GM13977 (cell line): ENCODE measurements around the gene EPHA7.

Source experiments
- DNase-seq: peaks from one replicate; pipeline ENCODE4 v3.0.0; 2012; ENCODE audit warnings: low spot score
- CTCF ChIP-seq: IDR thresholded peaks from 2 replicates; pipeline ENCODE4 v1.5.1; 2012; ENCODE audit warnings: mild to moderate bottlenecking, control low read depth; ENCODE audit not compliant: insufficient read depth; ENCODE audit errors: extremely low read depth, missing control alignments
- in situ Hi-C: fragments of 300-500 bp; cut with MboI; formaldehyde crosslinking; loops from one replicate; pipeline ENCODE4 v1.12.0; 2022; ENCODE audit warnings: low sequenced_read_pairs, low pct_unique_long_range_greater_than_20kb, mixed read lengths, inconsistent platforms; ENCODE audit not compliant: unreplicated experiment

Gene EPHA7

DNA sequence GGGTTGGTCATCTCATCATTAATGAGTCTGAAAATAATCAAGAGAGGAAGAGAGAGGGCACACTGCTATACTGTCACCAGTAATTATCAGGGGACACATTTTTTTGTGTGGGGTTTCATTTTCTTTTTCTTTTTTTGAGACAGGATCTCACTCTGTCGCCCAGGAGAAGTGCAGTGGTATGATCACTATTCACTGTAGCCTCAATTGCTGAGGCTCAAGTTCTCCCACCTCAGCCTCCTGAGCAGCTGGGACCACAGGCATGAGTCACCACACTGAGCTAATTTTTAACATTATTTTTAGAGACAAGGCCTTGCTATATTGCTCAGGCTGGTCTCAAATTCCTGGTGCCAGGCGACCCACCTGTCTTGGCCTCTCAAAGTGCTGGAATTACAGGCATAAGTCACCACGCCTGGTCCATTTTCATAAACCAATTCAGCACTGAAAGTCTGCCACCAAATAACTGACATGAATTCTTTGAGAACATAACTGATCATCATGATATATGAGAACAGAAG is 43.3 kb downstream of the EPHA7 start:
- TF ChIP-seq CTCF = no peak
- in situ Hi-C loops = no loop called here
- no peak for DNase-seq

GRCh38 chr6:93373445-93373844 is 45.9 kb downstream of the EPHA7 start:
- DNase-seq = no peak
- TF ChIP-seq CTCF = no peak
- in situ Hi-C loops = no loop called here

DNA sequence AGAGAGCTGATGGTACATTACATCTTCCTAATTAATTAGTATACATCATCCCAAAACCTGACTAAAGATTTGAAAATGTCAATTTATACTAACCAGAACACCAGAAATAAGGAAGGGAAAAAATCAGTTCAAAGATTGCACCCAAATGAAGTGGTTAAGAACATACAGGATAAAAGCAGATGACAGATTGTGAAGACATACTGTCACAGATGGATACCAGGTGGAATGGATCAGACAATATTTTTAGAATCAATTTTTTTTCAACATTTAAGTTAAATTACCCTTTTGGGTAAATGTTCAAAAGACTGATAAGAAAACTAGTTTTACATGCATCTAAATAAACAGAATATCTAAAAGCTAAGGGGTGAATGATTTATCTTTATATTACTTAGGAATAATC is 47.6 kb downstream of the EPHA7 start:
- TF ChIP-seq CTCF = no peak
- no peak for DNase-seq
- in situ Hi-C loops = no loop called here

DNA sequence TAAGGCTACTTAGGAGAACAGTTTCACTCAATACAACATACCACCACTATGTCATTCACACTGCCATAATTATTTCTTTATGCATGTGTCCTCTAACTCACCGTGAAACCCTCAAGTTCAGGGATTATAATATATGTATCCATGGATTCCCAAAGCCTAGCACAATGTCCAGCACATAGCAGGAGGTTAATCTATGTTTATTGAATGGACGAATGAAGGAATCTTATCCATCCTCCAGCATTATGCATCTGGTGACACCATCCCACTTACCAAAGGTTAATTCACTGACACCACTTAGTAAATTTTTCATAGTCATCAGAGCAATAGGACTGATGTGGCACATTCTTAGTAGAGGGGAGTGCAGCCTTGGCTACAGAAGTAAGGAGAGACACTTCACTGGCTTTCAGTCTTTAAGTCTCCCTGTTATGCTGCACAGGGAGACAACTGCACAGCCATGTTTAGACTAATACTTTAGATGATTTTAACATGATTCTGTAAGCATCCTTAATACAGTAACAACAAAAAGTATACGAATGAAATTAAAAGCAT is 49.7 kb downstream of the EPHA7 start:
- in situ Hi-C loops = no loop called here
- TF ChIP-seq CTCF = no peak
- no peak for DNase-seq

- TF ChIP-seq CTCF = no peak
- in situ Hi-C loops = no loop called here
- DNase-seq = no peak
These were observed 52.9 kb downstream of the EPHA7 start for GRCh38 chr6:93366506-93366905.

DNA sequence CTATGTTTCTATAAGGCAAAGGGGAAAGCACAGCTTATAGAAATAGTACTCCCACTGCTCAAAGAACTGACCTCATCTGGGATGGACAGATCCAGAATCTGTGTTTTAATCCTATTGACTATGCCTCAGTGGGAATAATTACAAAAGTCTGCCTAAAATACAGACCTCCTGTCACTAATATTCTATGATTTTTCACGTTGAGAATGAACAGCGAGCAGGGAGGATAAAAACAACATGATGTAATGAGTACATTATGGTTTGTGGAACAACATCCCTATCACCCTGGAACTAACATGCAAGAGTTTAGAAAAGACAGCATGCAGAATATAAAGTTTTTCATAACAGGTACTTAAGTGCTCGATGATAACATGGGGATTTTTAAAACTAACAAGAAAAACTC is 53.9 kb downstream of the EPHA7 start:
- in situ Hi-C loops = no loop called here
- TF ChIP-seq CTCF = no peak
- DNase-seq = no peak
